Liver (tissue), 9 donors: ENCODE results near the gene MAPKAP1. TPM values are rescaled to one million over a fixed set of nuclear protein-coding genes. Genes with fewer than 3 reads are reported as not detected.

Source experiments
- DNase-seq: peaks from one replicate; pipeline ENCODE4 v3.0.0-alpha.2; 2017; ENCODE audit warnings: low spot score
- H3K27ac ChIP-seq, 2 donors: one replicate each; pipeline ENCODE4 v1.7.0; 2013; ENCODE audit warnings: inconsistent platforms in 2 of 2, low read length in 2 of 2, control low read depth in 1 of 2, low read depth in 1 of 2, mild to moderate bottlenecking in 1 of 2
- H3K27me3 ChIP-seq, 4 donors: one replicate each; pipeline versions ENCODE4 v1.6.1 to v1.7.0; 2013; ENCODE audit warnings: low read length in 3 of 4, inconsistent platforms in 1 of 4, mild to moderate bottlenecking in 1 of 4, moderate library complexity in 1 of 4; ENCODE audit not compliant: control insufficient read depth in 4 of 4, insufficient read depth in 4 of 4
- H3K36me3 ChIP-seq, 4 donors: one replicate each; pipeline versions ENCODE4 v1.6.1 to v1.7.0; 2013; ENCODE audit warnings: low read length in 3 of 4, mild to moderate bottlenecking in 3 of 4, low read depth in 1 of 4, moderate library complexity in 1 of 4; ENCODE audit not compliant: control insufficient read depth in 4 of 4, insufficient read depth in 3 of 4
- H3K4me1 ChIP-seq, 4 donors: one replicate each; pipeline versions ENCODE4 v1.6.1 to v1.7.0; 2013; ENCODE audit warnings: low read length in 3 of 4, mild to moderate bottlenecking in 3 of 4, moderate library complexity in 1 of 4; ENCODE audit not compliant: control insufficient read depth in 4 of 4, insufficient read depth in 4 of 4
- H3K4me3 ChIP-seq, 3 donors: one replicate each; pipeline versions ENCODE4 v1.6.1 to v1.7.0; 2013; ENCODE audit warnings: low read length in 3 of 3, control low read depth in 1 of 3, low read depth in 1 of 3, mild to moderate bottlenecking in 1 of 3
- H3K9ac ChIP-seq, 2 donors: one replicate each; pipeline ENCODE4 v1.7.0; 2013; ENCODE audit warnings: low read length in 2 of 2, mild to moderate bottlenecking in 2 of 2, moderate library complexity in 2 of 2, control low read depth in 1 of 2, low read depth in 1 of 2
- H3K9me3 ChIP-seq, 4 donors: one replicate each; pipeline versions ENCODE4 v1.6.1 to v1.7.0; 2013; ENCODE audit warnings: low read length in 3 of 4; ENCODE audit not compliant: control insufficient read depth in 4 of 4
- ATF3 ChIP-seq: IDR thresholded peaks from 2 replicates; pipeline ENCODE4 v1.6.1; 2016; ENCODE audit warnings: antibody characterized with exemption
- CTCF ChIP-seq: fragments of 150-350 bp; IDR thresholded peaks from 2 replicates; pipeline ENCODE4 v1.5.1; 2017; ENCODE audit warnings: improper control_type of control experiment, low read depth, low read length; ENCODE audit not compliant: missing input control
- EGR1 ChIP-seq, 2 donors: IDR thresholded peaks; 2 replicates each; pipeline ENCODE4 v1.6.1; 2016 to 2018; ENCODE audit warnings: antibody characterized with exemption in 2 of 2, low read depth in 2 of 2
- FOXA1 ChIP-seq: IDR thresholded peaks from 2 replicates; pipeline ENCODE4 v1.6.1; 2016; ENCODE audit warnings: antibody characterized with exemption
- FOXA2 ChIP-seq: IDR thresholded peaks from 2 replicates; pipeline ENCODE4 v1.6.1; 2016; ENCODE audit warnings: antibody characterized with exemption
- GABPA ChIP-seq, 2 donors: IDR thresholded peaks in 1 of 2; conservative IDR thresholded peaks in 1 of 2; 2 replicates each; pipeline ENCODE4 v1.6.1; 2016; ENCODE audit warnings: antibody characterized with exemption in 2 of 2, mild to moderate bottlenecking in 1 of 2, moderate library complexity in 1 of 2
- HNF4A ChIP-seq, 2 donors: conservative IDR thresholded peaks; 2 replicates each; pipeline ENCODE4 v1.6.1; 2016; ENCODE audit warnings: antibody characterized with exemption in 2 of 2, mild to moderate bottlenecking in 2 of 2
- JUND ChIP-seq, 2 donors: IDR thresholded peaks; 2 replicates each; pipeline ENCODE4 v1.6.1; 2016; ENCODE audit warnings: antibody characterized with exemption in 2 of 2
- MAX ChIP-seq: IDR thresholded peaks from 2 replicates; pipeline ENCODE4 v1.6.1; 2016; ENCODE audit warnings: antibody characterized with exemption
- RAD21 ChIP-seq, 2 donors: IDR thresholded peaks; 2 replicates each; pipeline ENCODE4 v1.6.1; 2016; ENCODE audit warnings: antibody characterized with exemption in 2 of 2, mild to moderate bottlenecking in 2 of 2
- REST ChIP-seq: IDR thresholded peaks from 2 replicates; pipeline ENCODE4 v1.6.1; 2016; ENCODE audit warnings: antibody characterized with exemption, mild to moderate bottlenecking
- RXRA ChIP-seq, 2 donors: IDR thresholded peaks; 2 replicates each; pipeline ENCODE4 v1.6.1; 2017 to 2018; ENCODE audit warnings: antibody characterized with exemption in 2 of 2, mild to moderate bottlenecking in 1 of 2
- SP1 ChIP-seq: IDR thresholded peaks from 2 replicates; pipeline ENCODE4 v1.6.1; 2018; ENCODE audit warnings: antibody characterized with exemption, mild to moderate bottlenecking
- TAF1 ChIP-seq: conservative IDR thresholded peaks from 2 replicates; pipeline ENCODE4 v1.6.1; 2016; ENCODE audit warnings: antibody characterized with exemption, mild to moderate bottlenecking
- YY1 ChIP-seq: IDR thresholded peaks from 2 replicates; pipeline ENCODE4 v1.6.1; 2016; ENCODE audit warnings: antibody characterized with exemption, mild to moderate bottlenecking
- ZBTB33 ChIP-seq: IDR thresholded peaks from 2 replicates; pipeline ENCODE4 v1.6.1; 2016; ENCODE audit warnings: antibody characterized with exemption
- WGBS: extraction: QIAGEN DNeasy Blood & Tissue Kit; methylation state at CpG from one replicate; pipeline ENCODE4 v1.1.7; 2013; 5-methylcytosine and 5-hydroxymethylcytosine counted together
- polyA plus RNA-seq, 2 donors: library from polyadenylated mRNA; stranded (reverse) in 1 of 2; unstranded in 1 of 2; fragments of 200-250 nt in 1 of 2; fragments of >200 nt in 1 of 2; fragmentation: Nextera tagmentation in 1 of 2; extraction: Ambion mirVana in 1 of 2; gene quantifications; one replicate each; pipeline versions ENCODE4 v1.2.1 to v1.2.3, GENCODE V29; 2013 to 2015
- total RNA-seq, 2 donors: library from RNA; depleted of rRNA; stranded (reverse); fragments of >200 nt; gene quantifications; one replicate each; pipeline ENCODE4 v1.2.3, GENCODE V29; 2014
- donor health status: healthy.
- donor health status: healthy.
- donor health status: healthy.
- donor health status: healthy.
- donor health status: healthy.

Gene MAPKAP1
- total and polyA plus RNA-seq, 4 donors: 23.6 to 55.9 (median 32.7) TPM

GRCh38 chr9:125536776-125537175 lies 170.2 kb downstream of the MAPKAP1 start:
- Histone ChIP-seq H3K27me3 (no peaks in the 10 kb centered on the region), H3K36me3 (no peaks in the 10 kb centered on the region), H3K9ac (no peak overlapping the region), H3K27ac (no peak overlapping the region), H3K9me3 (no peaks in the 10 kb centered on the region), H3K4me3 (no peak overlapping the region), H3K4me1 (peaks cover 8 to 23% (median 16%) of the 10 kb centered on the region in 4 donors)
- DNase-seq: no peak
- WGBS: 24% methylated on average over 1 of the region's 1 CpG
- TF ChIP-seq RXRA (IDR thresholded peaks at IDR 0.05) (no peak), MAX (peak; percentile 10)

- TF ChIP-seq YY1 (no peak), SP1 (no peak), GABPA (IDR thresholded peaks at IDR 0.05 in 1 of 2, conservative IDR thresholded peaks at IDR 0.05 in 1 of 2) (no peak), HNF4A (conservative IDR thresholded peaks at IDR 0.05) (no peak)
- DNase-seq: no peak
- 90% methylated on average over 3 of the region's 3 CpGs for WGBS
- Histone ChIP-seq H3K27me3 (no peaks in the 10 kb centered on the region), H3K36me3 (no peaks in the 10 kb centered on the region), H3K4me3 (no peak overlapping the region), H3K9me3 (no peaks in the 10 kb centered on the region), H3K27ac (no peak overlapping the region), H3K9ac (no peak overlapping the region), H3K4me1 (peaks cover 8 to 25% (median 16%) of the 10 kb centered on the region in 4 donors)
These were observed 170.7 kb downstream of the MAPKAP1 start for GRCh38 chr9:125536167-125536772.

GRCh38 chr9:125534971-125535701 lies 171.9 kb downstream of the MAPKAP1 start:
- no peak for DNase-seq
- WGBS: 61% methylated on average over 4 of the region's 4 CpGs
- no peak overlapping the region for H3K9ac ChIP-seq
- no peak for TF ChIP-seq MAX
- no peak for TF ChIP-seq HNF4A (conservative IDR thresholded peaks at IDR 0.05)
- no peak for TF ChIP-seq TAF1
- TF ChIP-seq JUND (IDR thresholded peaks at IDR 0.05): no peak
- no peak for TF ChIP-seq ATF3
- TF ChIP-seq YY1: no peak
- no peak for TF ChIP-seq FOXA1
- TF ChIP-seq RAD21 (IDR thresholded peaks at IDR 0.05): no peak
- TF ChIP-seq ZBTB33: no peak
- TF ChIP-seq CTCF: no peak
- TF ChIP-seq RXRA (IDR thresholded peaks at IDR 0.05): no peak
- no peak for TF ChIP-seq FOXA2
- TF ChIP-seq GABPA (IDR thresholded peaks at IDR 0.05 in 1 of 2, conservative IDR thresholded peaks at IDR 0.05 in 1 of 2): no peak
- no peak for TF ChIP-seq REST
- TF ChIP-seq SP1: no peak
- TF ChIP-seq EGR1 (IDR thresholded peaks at IDR 0.05; ENCODE audit: low read depth in 2 of 2): no peak
- H3K4me1 ChIP-seq: peaks cover 8 to 25% (median 16%) of the 10 kb centered on the region in 4 donors
- no peaks in the 10 kb centered on the region for H3K27me3 ChIP-seq
- H3K4me3 ChIP-seq: no peak overlapping the region
- no peaks in the 10 kb centered on the region for H3K9me3 ChIP-seq
- H3K27ac ChIP-seq: peak overlapping the region in 1 of 2 donors; percentile 18
- no peaks in the 10 kb centered on the region for H3K36me3 ChIP-seq
